Ishikawa (cell line): Measurements from ENCODE around the gene MIOS.

Source experiments
- EGR1 ChIP-seq: IDR thresholded peaks from 2 replicates; pipeline ENCODE4 v1.6.1; 2012
- EP300 ChIP-seq: IDR thresholded peaks from 2 replicates; pipeline ENCODE4 v1.6.1; 2012; ENCODE audit warnings: borderline replicate concordance
- TAF1 ChIP-seq: IDR thresholded peaks from 2 replicates; pipeline ENCODE4 v1.6.1; 2012; ENCODE audit warnings: low read depth, mild to moderate bottlenecking
- YY1 ChIP-seq: IDR thresholded peaks from 2 replicates; pipeline ENCODE4 v1.6.1; 2012; ENCODE audit warnings: low read depth
- TF ChIP-seq, protein P1 (sequence below): IDR thresholded peaks from 2 replicates; pipeline ENCODE4 v1.6.1; 2012; ENCODE audit warnings: low read depth, mild to moderate bottlenecking
- TF ChIP-seq, protein P2 (sequence below): IDR thresholded peaks from 2 replicates; pipeline ENCODE4 v1.6.1; 2012

DNA sequence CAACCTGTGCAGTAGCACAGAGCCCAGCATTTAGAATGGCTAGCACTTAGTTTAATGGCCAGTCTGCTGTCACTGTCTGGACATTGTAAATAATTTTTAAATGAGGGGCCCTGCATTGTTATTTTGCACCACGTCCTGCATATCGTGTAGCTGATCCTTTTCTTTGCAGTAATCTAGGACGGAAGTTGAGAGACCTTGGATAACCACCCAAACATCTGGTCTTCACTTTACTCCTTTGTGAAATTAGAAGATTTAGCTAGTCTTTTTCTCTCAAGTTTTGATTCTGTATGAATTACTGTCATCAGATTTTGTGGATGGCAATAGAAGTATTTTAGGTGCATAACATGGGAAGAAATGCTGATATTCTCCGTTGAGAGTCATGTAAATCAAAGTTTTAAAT is 1.9 kb downstream of the MIOS start:
- no peak for TF ChIP-seq TAF1
- no peak for TF ChIP-seq EGR1
- TF ChIP-seq, protein P1, sequence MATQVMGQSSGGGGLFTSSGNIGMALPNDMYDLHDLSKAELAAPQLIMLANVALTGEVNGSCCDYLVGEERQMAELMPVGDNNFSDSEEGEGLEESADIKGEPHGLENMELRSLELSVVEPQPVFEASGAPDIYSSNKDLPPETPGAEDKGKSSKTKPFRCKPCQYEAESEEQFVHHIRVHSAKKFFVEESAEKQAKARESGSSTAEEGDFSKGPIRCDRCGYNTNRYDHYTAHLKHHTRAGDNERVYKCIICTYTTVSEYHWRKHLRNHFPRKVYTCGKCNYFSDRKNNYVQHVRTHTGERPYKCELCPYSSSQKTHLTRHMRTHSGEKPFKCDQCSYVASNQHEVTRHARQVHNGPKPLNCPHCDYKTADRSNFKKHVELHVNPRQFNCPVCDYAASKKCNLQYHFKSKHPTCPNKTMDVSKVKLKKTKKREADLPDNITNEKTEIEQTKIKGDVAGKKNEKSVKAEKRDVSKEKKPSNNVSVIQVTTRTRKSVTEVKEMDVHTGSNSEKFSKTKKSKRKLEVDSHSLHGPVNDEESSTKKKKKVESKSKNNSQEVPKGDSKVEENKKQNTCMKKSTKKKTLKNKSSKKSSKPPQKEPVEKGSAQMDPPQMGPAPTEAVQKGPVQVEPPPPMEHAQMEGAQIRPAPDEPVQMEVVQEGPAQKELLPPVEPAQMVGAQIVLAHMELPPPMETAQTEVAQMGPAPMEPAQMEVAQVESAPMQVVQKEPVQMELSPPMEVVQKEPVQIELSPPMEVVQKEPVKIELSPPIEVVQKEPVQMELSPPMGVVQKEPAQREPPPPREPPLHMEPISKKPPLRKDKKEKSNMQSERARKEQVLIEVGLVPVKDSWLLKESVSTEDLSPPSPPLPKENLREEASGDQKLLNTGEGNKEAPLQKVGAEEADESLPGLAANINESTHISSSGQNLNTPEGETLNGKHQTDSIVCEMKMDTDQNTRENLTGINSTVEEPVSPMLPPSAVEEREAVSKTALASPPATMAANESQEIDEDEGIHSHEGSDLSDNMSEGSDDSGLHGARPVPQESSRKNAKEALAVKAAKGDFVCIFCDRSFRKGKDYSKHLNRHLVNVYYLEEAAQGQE, result no peak
- no peak for TF ChIP-seq YY1
- TF ChIP-seq, protein P2, sequence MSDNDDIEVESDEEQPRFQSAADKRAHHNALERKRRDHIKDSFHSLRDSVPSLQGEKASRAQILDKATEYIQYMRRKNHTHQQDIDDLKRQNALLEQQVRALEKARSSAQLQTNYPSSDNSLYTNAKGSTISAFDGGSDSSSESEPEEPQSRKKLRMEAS, result no peak
- TF ChIP-seq EP300, result no peak
